ENCODE results near the gene EPX.
A peak's percentile ranks its signal among the peaks of the same experiment; 100 is the strongest.

EPX gene

GRCh38 chr17:58210922-58211321 lies 18.4 kb downstream of the EPX start:
- no peak for DNase-seq (ENCODE audit: low read depth, low spot score)
- no peak for TF ChIP-seq CTCF (IDR thresholded peaks at IDR 0.05; ENCODE audit: insufficient read depth, low read length, missing control alignments)
- ChIA-PET CTCF (interaction anchor here (1.8 kb wide), 1 partner anchor 9 kb away, joined by 7 read pairs; no protein-coding TSS in a partner anchor), POLR2A (no interaction called here)
- no peak overlapping the region for H3K4me3 ChIP-seq (ENCODE audit: low read depth, low read length)

GRCh38 chr17:58215685-58216084 lies 23.2 kb downstream of the EPX start:
- DNase-seq (ENCODE audit: low read depth, low spot score) = no peak
- H3K4me3 ChIP-seq (ENCODE audit: low read depth, low read length) = no peak overlapping the region
- POLR2A ChIA-PET = no interaction called here
- CTCF ChIA-PET = interaction anchor here (1.1 to 1.7 kb wide), 3 partner anchors 10 to 34 kb away, joined by 3 to 10 read pairs (median 4); no protein-coding TSS in a partner anchor
- TF ChIP-seq CTCF (IDR thresholded peaks at IDR 0.05; ENCODE audit: insufficient read depth, low read length, missing control alignments) = no peak

- no peak overlapping the region for H3K4me3 ChIP-seq (ENCODE audit: low read depth, low read length)
- TF ChIP-seq CTCF (IDR thresholded peaks at IDR 0.05; ENCODE audit: insufficient read depth, low read length, missing control alignments) = no peak
- ChIA-PET CTCF (interaction anchor here (0.9 to 1.0 kb wide), 2 partner anchors 18 to 32 kb away, joined by 3 to 6 read pairs; no protein-coding TSS in a partner anchor), POLR2A (no interaction called here)
- no peak for DNase-seq (ENCODE audit: low read depth, low spot score)
These were observed 25.2 kb downstream of the EPX start for GRCh38 chr17:58217766-58218165.

GRCh38 chr17:58219007-58219788 lies 26.7 kb downstream of the EPX start, which contains the start of gene MKS1:
TSS of gene MKS1 (minus strand) at chr17:58219255. CDS start at chr17:58219230, 25 bp downstream.
- peak; percentile 29 for DNase-seq (ENCODE audit: low read depth, low spot score)
- CTCF ChIA-PET = interaction anchor here (0.9 to 3.4 kb wide), 6 partner anchors 10 to 38 kb away, joined by 3 to 44 read pairs (median 5); no protein-coding TSS in a partner anchor
- peak; percentile 77 for TF ChIP-seq CTCF (IDR thresholded peaks at IDR 0.05; ENCODE audit: insufficient read depth, low read length, missing control alignments)
- peak within 1 kb of the TSS; percentile 94 for H3K4me3 ChIP-seq (ENCODE audit: low read depth, low read length)
- POLR2A ChIA-PET = interaction anchor here (0.6 to 1.7 kb wide), 5 partner anchors 12 to 212 kb away, joined by 3 to 4 read pairs (median 3); partner anchors contain the start of gene SRSF1

- CTCF ChIA-PET = interaction anchor here (1.2 to 3.4 kb wide), 5 partner anchors 10 to 31 kb away, joined by 3 to 44 read pairs (median 5); no protein-coding TSS in a partner anchor
- no peak for DNase-seq (ENCODE audit: low read depth, low spot score)
- TF ChIP-seq CTCF (IDR thresholded peaks at IDR 0.05; ENCODE audit: insufficient read depth, low read length, missing control alignments) = no peak
- H3K4me3 ChIP-seq (ENCODE audit: low read depth, low read length) = no peak overlapping the region; the same call in 1 of the 2 replicates
- POLR2A ChIA-PET = interaction anchor here (0.9 to 1.7 kb wide), 3 partner anchors 11 to 19 kb away, joined by 3 to 4 read pairs (median 3); no protein-coding TSS in a partner anchor
These were observed 27.3 kb downstream of the EPX start for GRCh38 chr17:58219789-58220183.

GRCh38 chr17:58224315-58224714 lies 31.8 kb downstream of the EPX start:
- peak; percentile 28 for DNase-seq (ENCODE audit: low read depth, low spot score)
- CTCF ChIA-PET = interaction anchor here (3.7 kb wide), 1 partner anchor 26 kb away, joined by 19 read pairs; no protein-coding TSS in a partner anchor
- no peak overlapping the region for H3K4me3 ChIP-seq (ENCODE audit: low read depth, low read length)
- POLR2A ChIA-PET = no interaction called here
- no peak for TF ChIP-seq CTCF (IDR thresholded peaks at IDR 0.05; ENCODE audit: insufficient read depth, low read length, missing control alignments)
